BLaER1 treated with 17β-estradiol and CSF1 and Interleukin-3, amounts not matched to agents 10 nM and 100 nM (cell line): ENCODE measurements around the gene BAIAP3.

Experiments used
- H3K27ac ChIP-seq, 11 experiments: shearing (Covaris generic); formaldehyde crosslinking; 2 replicates each; pipeline ENCODE4 v1.8.1; 2022
- H3K27me3 ChIP-seq, 11 experiments: shearing (Covaris generic); formaldehyde crosslinking; 2 replicates each; pipeline ENCODE4 v1.8.1; 2022
- H3K36me3 ChIP-seq, 11 experiments: shearing (Covaris generic); formaldehyde crosslinking; 2 replicates each; pipeline ENCODE4 v1.8.1; 2022
- H3K4me1 ChIP-seq, 10 experiments: shearing (Covaris generic); formaldehyde crosslinking; 2 replicates each; pipeline ENCODE4 v1.8.1; 2022
- H3K4me2 ChIP-seq, 11 experiments: shearing (Covaris generic); formaldehyde crosslinking; 2 replicates each; pipeline ENCODE4 v1.8.1; 2022
- H3K4me3 ChIP-seq, 10 experiments: shearing (Covaris generic); formaldehyde crosslinking; 2 replicates each; pipeline ENCODE4 v1.8.1; 2022
- H3K9ac ChIP-seq, 11 experiments: shearing (Covaris generic); formaldehyde crosslinking; 2 replicates each; pipeline ENCODE4 v1.8.1; 2022
- H3K9me3 ChIP-seq, 11 experiments: shearing (Covaris generic); formaldehyde crosslinking; replicated peaks in 1 of 11; 2 replicates each; pipeline ENCODE4 v1.8.1; 2022
- H4K20me1 ChIP-seq, 11 experiments: shearing (Covaris generic); formaldehyde crosslinking; 2 replicates each; pipeline ENCODE4 v1.8.1; 2022
- Cebpa-rat ChIP-seq, 11 experiments: shearing (Covaris generic); IDR thresholded peaks; 2 replicates each; pipeline ENCODE4 v1.8.1; 2022

The BAIAP3 gene

GRCh38 chr16:1338119-1338730, 4.8 kb downstream of the BAIAP3 start:
- Histone ChIP-seq H3K4me2 (peak overlapping the region in 7 of 11 experiments; percentile 23 to 53 (median 46); a peak in 10 of 22 replicates), H3K36me3 (no peaks in the 10 kb centered on the region), H3K27me3 (peaks cover 39 to 52% (median 49%) of the 10 kb centered on the region in 11 experiments), H3K9me3 (peaks cover 0 to 1% (median 0%) of the 10 kb centered on the region in 11 experiments; a peak in 1 of 22 replicates), H4K20me1 (peaks cover 0 to 88% (median 46%) of the 10 kb centered on the region in 11 experiments; a peak in 18 of 22 replicates), H3K9ac (no peak overlapping the region), H3K27ac (no peak overlapping the region), H3K4me1 (peaks cover 13 to 79% (median 68%) of the 10 kb centered on the region in 10 experiments), H3K4me3 (no peak overlapping the region)
- TF ChIP-seq Cebpa-rat (IDR thresholded peaks at IDR 0.05) = no peak

DNA sequence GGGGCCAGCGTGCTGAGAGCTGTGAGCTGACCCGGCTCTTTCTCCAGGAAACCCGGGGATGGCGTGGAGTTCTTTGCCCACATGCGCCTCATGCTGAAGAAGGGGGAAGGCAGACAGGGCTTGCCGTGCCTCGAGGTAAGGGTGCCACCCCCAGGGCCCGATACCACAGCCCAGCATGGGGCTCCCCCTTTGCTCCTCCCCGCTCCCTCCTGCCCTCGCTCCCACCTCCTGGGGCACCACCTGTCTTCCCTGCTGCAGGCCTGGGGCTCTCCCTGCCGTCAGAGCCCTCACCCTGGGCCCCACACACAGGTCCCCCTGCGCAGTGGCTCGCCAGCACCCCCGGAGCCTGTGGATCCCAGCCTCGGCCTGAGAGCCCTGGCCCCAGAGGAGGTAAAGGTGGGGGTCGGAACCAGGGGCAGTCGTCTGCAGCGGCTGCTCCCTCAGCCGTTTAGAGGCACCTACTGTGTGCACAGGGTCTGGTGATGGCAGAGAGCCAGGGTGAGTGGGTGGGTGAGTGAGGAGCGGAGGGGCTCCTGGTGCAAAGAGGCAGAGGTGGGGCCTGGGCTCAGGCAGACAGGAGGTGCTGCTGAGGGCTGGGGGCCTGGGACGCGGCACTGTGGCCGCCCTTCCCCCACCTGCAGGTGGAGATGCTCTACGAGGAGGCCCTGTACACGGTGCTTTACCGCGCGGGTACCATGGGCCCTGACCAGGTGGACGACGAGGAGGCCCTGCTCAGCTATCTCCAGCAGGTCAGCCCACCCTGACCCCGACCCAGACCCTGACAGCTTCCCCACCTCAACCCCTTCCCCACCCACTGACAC, 5.6 kb downstream of the BAIAP3 start:
- TF ChIP-seq Cebpa-rat (IDR thresholded peaks at IDR 0.05) = no peak
- peaks cover 0 to 90% (median 50%) of the 10 kb centered on the region in 11 experiments; a peak in 19 of 22 replicates for H4K20me1 ChIP-seq
- no peaks in the 10 kb centered on the region for H3K9me3 ChIP-seq
- no peak overlapping the region for H3K27ac ChIP-seq
- H3K36me3 ChIP-seq = no peaks in the 10 kb centered on the region
- H3K4me3 ChIP-seq = no peak overlapping the region
- H3K9ac ChIP-seq = no peak overlapping the region
- H3K4me1 ChIP-seq = peaks cover 21 to 82% (median 70%) of the 10 kb centered on the region in 10 experiments
- peak overlapping the region in 7 of 11 experiments; percentile 23 to 53 (median 46); a peak in 10 of 22 replicates for H3K4me2 ChIP-seq
- H3K27me3 ChIP-seq = peaks cover 30 to 44% (median 40%) of the 10 kb centered on the region in 11 experiments

DNA sequence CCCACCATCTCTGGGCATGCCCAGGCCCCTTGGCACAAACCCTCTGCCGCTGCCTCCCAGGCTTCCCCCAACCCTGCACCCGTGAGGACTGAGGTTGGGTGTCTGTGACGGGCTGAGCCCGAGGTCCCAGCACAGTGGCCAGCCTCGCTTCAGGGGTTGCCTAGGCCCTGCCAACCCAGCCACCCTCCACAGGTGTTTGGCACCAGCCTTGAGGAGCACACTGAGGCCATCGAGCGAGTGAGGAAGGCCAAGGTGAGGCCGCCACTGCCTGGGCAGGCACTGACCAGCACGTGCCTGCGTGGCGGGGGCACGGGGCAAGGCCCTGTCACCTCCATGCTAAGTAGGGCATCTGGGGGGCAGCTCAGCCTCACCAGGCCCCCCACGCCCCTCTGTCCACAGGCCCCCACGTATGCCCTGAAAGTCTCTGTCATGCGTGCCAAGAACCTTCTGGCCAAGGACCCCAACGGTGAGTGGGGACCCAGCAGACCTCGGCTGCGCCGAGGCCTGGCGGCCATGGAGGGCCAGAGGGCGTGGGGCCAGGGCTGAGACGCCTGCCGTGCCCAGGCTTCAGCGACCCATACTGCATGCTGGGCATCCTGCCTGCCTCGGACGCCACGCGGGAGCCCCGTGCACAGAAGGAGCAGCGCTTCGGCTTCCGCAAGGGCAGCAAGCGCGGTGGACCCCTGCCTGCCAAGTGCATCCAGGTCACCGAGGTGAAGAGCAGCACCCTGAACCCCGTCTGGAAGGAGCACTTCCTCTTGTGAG, 7.5 kb downstream of the BAIAP3 start:
- Histone ChIP-seq H3K27ac (no peak overlapping the region), H3K9me3 (no peaks in the 10 kb centered on the region), H4K20me1 (peaks cover 0 to 78% (median 35%) of the 10 kb centered on the region in 11 experiments; a peak in 17 of 22 replicates), H3K9ac (no peak overlapping the region), H3K36me3 (no peaks in the 10 kb centered on the region), H3K4me3 (no peak overlapping the region), H3K4me2 (peak overlapping the region in 5 of 11 experiments; percentile 75 to 91 (median 86); a peak in 8 of 22 replicates), H3K4me1 (peaks cover 21 to 75% (median 57%) of the 10 kb centered on the region in 10 experiments), H3K27me3 (peaks cover 12 to 26% (median 22%) of the 10 kb centered on the region in 11 experiments)
- no peak for TF ChIP-seq Cebpa-rat (IDR thresholded peaks at IDR 0.05)

DNA sequence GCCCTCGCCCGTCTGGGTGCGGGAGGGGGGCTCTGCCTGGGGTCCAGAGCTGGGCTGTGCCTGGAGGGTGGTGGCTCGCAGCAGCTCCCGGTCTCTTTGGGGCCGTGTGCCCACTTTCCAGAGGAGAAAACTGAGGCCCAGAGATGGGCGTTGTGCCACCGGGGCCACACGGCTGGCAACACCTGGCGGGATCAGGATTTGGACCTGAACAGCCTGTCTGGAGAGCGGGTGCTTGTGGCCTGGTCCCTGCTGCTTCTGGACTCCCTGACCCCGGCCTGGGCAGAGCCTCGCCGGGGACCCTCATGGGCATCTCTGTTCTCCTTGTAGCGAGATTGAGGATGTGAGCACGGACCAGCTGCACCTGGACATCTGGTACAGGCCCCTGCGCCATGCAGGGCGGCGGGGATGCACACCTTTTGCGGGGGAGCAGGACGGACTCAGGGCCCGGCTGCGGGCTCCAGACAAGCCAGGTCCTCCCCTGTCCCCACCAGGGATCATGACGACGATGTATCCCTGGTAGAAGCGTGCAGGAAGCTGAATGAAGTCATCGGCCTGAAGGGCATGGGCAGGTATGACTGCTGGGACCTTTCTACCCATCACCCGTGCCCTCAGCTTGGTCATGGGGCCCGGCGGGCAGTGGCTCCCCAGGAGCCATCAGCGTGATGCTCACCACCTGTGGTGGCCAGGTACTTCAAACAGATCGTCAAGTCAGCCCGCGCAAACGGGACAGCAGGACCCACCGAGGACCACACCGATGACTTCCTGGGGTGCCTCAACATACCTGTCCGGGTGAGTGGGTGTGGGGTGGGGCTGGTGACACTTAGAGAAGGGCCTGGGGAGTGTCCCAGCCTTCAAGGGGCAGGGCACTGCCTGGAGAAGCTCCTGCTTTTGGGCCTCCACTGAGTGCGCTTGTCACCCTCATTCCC, 8.3 kb downstream of the BAIAP3 start:
- Histone ChIP-seq H3K4me1 (peaks cover 21 to 67% (median 50%) of the 10 kb centered on the region in 10 experiments), H3K4me3 (peak overlapping the region in 4 of 10 experiments; percentile 31 to 46 (median 43); a peak in 6 of 20 replicates)

GRCh38 chr16:1342526-1343427, 9.3 kb downstream of the BAIAP3 start:
- Histone ChIP-seq H3K4me2 (peak overlapping the region; percentile 85 to 99 (median 95)), H3K4me3 (peak overlapping the region; percentile 34 to 61 (median 42); a peak in 15 of 20 replicates), H3K27ac (peak overlapping the region in 7 of 11 experiments; percentile 8 to 76 (median 58); a peak in 12 of 22 replicates), H3K4me1 (peaks cover 21 to 57% (median 46%) of the 10 kb centered on the region in 10 experiments), H3K27me3 (peaks cover 0 to 7% (median 3%) of the 10 kb centered on the region in 11 experiments; a peak in 16 of 22 replicates), H3K9me3 (no peaks in the 10 kb centered on the region), H4K20me1 (peaks cover 0 to 70% (median 25%) of the 10 kb centered on the region in 11 experiments; a peak in 16 of 22 replicates), H3K36me3 (peaks cover 0 to 9% (median 1%) of the 10 kb centered on the region in 11 experiments; a peak in 8 of 22 replicates), H3K9ac (peak overlapping the region in 9 of 11 experiments; percentile 2 to 66 (median 41); a peak in 12 of 22 replicates)
- no peak for TF ChIP-seq Cebpa-rat (IDR thresholded peaks at IDR 0.05)

More for the DNA sequence above, 8.3 kb downstream of the BAIAP3 start:
- Histone ChIP-seq H3K27me3 (peaks cover 3 to 17% (median 13%) of the 10 kb centered on the region in 11 experiments), H3K36me3 (no peaks in the 10 kb centered on the region), H4K20me1 (peaks cover 0 to 70% (median 27%) of the 10 kb centered on the region in 11 experiments; a peak in 16 of 22 replicates), H3K27ac (peak overlapping the region in 7 of 11 experiments; percentile 8 to 76 (median 58); a peak in 13 of 22 replicates), H3K9ac (peak overlapping the region in 9 of 11 experiments; percentile 2 to 66 (median 41); a peak in 11 of 22 replicates), H3K9me3 (no peaks in the 10 kb centered on the region), H3K4me2 (peak overlapping the region; percentile 75 to 99 (median 91))
- no peak for TF ChIP-seq Cebpa-rat (IDR thresholded peaks at IDR 0.05)

GRCh38 chr16:1343428-1344242, 10.2 kb downstream of the BAIAP3 start:
- no peak overlapping the region for H3K27ac ChIP-seq
- TF ChIP-seq Cebpa-rat (IDR thresholded peaks at IDR 0.05) = no peak
- H3K4me3 ChIP-seq = peak overlapping the region in 7 of 10 experiments; percentile 15 to 49 (median 34); a peak in 9 of 20 replicates

More at GRCh38 chr16:1343428-1344242, 10.2 kb downstream of the BAIAP3 start:
- Histone ChIP-seq H3K4me2 (peak overlapping the region; percentile 78 to 98 (median 85)), H4K20me1 (peaks cover 0 to 74% (median 28%) of the 10 kb centered on the region in 11 experiments; a peak in 16 of 22 replicates), H3K36me3 (peaks cover 6 to 17% (median 10%) of the 10 kb centered on the region in 11 experiments; a peak in 21 of 22 replicates), H3K9me3 (no peaks in the 10 kb centered on the region), H3K9ac (peak overlapping the region in 3 of 11 experiments; percentile 47 to 62 (median 55); a peak in 6 of 22 replicates), H3K27me3 (peaks cover 0 to 5% (median 0%) of the 10 kb centered on the region in 11 experiments; a peak in 2 of 22 replicates), H3K4me1 (peaks cover 21 to 50% (median 40%) of the 10 kb centered on the region in 10 experiments)
